Measurements from ENCODE around the gene FBXW8. TPM values are rescaled to one million over a fixed set of nuclear protein-coding genes. Genes with fewer than 3 reads are reported as not detected.

The FBXW8 gene
- total and polyA plus RNA-seq, 4 donors, result 1.9 to 7.1 (median 4.9) TPM

DNA sequence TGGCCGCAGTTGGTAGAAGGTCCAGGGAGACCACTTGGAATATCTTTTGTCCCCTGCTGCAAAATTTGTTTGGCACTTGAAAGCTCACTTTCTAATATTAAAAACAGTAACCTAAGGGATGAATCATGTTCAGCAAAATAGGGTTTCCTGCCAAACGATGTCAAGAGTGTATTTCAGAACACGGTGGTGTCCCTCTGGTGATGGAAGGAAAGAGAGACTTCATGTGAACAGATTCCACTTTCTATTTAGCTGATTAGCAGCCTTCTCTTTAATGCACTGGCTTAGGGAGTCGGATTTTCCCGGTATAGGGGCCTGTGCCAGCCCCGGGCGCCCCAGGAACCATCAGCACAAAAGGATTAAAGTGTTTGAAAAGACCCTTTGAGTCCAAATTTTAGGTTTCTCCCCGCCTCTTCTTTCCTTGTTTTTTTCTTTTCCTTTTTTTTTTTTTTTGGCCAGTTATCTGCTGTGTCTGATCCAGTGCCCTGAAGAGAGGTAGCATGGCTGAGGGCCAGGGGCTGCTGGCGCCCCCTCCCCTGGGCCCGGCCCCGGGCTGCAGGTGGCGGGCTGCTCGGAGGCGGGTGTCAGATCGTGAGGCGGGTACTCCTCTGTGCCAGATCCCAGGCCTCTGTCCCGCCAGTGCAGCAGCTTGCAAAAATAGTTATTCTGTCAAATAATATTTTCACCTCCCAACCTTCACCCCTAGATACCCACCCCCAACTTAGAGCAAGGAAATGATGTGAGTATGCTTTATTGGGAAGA is 100.1 kb downstream of the FBXW8 start:
- no peak for TF ChIP-seq RXRA (IDR thresholded peaks at IDR 0.05)
- no peak for DNase-seq (ENCODE audit: low spot score)
- Histone ChIP-seq H3K36me3 (ENCODE audit: control insufficient read depth in 4 of 4, insufficient read depth in 3 of 4, low read depth in 1 of 4, low read length in 3 of 4) (peaks cover 3 to 45% (median 19%) of the 10 kb centered on the region in 4 donors), H3K27me3 (ENCODE audit: control insufficient read depth in 4 of 4, insufficient read depth in 4 of 4, low read length in 3 of 4) (no peaks in the 10 kb centered on the region), H3K9me3 (ENCODE audit: control insufficient read depth in 4 of 4, low read length in 3 of 4) (peaks cover 0 to 9% (median 1%) of the 10 kb centered on the region in 4 donors), H3K9ac (ENCODE audit: low read depth in 1 of 2, low read length in 2 of 2) (no peak overlapping the region), H3K4me3 (ENCODE audit: low read depth in 1 of 3, low read length in 3 of 3) (no peak overlapping the region), H3K27ac (ENCODE audit: low read depth in 1 of 2, low read length in 2 of 2) (no peak overlapping the region), H3K4me1 (ENCODE audit: control insufficient read depth in 4 of 4, insufficient read depth in 4 of 4, low read length in 3 of 4) (no peaks in the 10 kb centered on the region)
- 95% methylated on average over 17 of the region's 17 CpGs for WGBS

DNA sequence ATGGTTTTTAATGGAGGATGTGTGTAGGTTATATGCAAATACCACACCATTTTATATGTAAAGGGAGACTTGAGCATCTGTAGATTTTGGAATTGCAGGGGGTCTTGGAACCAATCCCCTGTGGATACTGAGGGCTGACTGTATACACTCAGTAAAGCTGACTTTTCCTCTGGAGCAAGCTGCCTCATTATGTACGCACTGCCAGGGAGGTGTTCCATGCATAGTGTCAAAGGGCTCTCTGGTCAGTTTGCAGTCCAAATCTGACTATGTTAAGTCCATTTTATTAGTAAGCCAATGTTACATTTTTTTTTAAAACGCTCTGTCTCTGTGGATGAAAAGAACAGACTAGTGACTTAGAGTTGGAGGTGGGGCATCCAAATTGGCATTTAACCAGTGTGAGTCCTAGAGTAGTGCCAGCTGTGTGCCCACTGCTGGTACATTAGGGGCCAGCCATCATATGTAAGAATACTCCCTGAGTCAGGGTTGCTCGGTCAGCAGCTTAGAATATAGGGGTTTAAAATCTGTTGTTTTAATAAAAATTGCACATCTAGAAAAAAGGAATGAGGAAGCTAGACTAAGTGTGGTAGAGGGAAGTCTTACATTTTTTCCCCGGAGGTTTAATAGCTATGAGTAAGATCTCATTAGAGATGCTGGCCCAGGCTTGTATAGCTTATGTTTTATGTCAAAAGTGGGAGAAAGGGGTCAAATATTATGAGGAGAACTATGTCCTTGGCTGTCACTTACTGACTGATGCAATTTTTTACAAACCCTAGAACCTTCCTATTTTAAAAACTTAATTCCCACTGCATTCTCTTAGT is 101.4 kb downstream of the FBXW8 start:
- peaks cover 3 to 43% (median 20%) of the 10 kb centered on the region in 4 donors for H3K36me3 ChIP-seq (ENCODE audit: control insufficient read depth in 4 of 4, insufficient read depth in 3 of 4, low read depth in 1 of 4, low read length in 3 of 4)
- no peak for TF ChIP-seq HNF4G (IDR thresholded peaks at IDR 0.05)
- TF ChIP-seq, protein P1, sequence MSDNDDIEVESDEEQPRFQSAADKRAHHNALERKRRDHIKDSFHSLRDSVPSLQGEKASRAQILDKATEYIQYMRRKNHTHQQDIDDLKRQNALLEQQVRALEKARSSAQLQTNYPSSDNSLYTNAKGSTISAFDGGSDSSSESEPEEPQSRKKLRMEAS (IDR thresholded peaks at IDR 0.05), result no peak
- no peak for TF ChIP-seq YY1 (IDR thresholded peaks at IDR 0.05)
- TF ChIP-seq, protein P2, sequence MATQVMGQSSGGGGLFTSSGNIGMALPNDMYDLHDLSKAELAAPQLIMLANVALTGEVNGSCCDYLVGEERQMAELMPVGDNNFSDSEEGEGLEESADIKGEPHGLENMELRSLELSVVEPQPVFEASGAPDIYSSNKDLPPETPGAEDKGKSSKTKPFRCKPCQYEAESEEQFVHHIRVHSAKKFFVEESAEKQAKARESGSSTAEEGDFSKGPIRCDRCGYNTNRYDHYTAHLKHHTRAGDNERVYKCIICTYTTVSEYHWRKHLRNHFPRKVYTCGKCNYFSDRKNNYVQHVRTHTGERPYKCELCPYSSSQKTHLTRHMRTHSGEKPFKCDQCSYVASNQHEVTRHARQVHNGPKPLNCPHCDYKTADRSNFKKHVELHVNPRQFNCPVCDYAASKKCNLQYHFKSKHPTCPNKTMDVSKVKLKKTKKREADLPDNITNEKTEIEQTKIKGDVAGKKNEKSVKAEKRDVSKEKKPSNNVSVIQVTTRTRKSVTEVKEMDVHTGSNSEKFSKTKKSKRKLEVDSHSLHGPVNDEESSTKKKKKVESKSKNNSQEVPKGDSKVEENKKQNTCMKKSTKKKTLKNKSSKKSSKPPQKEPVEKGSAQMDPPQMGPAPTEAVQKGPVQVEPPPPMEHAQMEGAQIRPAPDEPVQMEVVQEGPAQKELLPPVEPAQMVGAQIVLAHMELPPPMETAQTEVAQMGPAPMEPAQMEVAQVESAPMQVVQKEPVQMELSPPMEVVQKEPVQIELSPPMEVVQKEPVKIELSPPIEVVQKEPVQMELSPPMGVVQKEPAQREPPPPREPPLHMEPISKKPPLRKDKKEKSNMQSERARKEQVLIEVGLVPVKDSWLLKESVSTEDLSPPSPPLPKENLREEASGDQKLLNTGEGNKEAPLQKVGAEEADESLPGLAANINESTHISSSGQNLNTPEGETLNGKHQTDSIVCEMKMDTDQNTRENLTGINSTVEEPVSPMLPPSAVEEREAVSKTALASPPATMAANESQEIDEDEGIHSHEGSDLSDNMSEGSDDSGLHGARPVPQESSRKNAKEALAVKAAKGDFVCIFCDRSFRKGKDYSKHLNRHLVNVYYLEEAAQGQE (IDR thresholded peaks at IDR 0.05), result no peak
- 89% methylated on average over 4 of the region's 4 CpGs for WGBS
- peaks cover 0 to 9% (median 1%) of the 10 kb centered on the region in 4 donors for H3K9me3 ChIP-seq (ENCODE audit: control insufficient read depth in 4 of 4, low read length in 3 of 4)
- H3K27me3 ChIP-seq (ENCODE audit: control insufficient read depth in 4 of 4, insufficient read depth in 4 of 4, low read length in 3 of 4), result no peaks in the 10 kb centered on the region
- no peak overlapping the region for H3K9ac ChIP-seq (ENCODE audit: low read depth in 1 of 2, low read length in 2 of 2)
- no peak for DNase-seq (ENCODE audit: low spot score)
- no peaks in the 10 kb centered on the region for H3K4me1 ChIP-seq (ENCODE audit: control insufficient read depth in 4 of 4, insufficient read depth in 4 of 4, low read length in 3 of 4)
- no peak overlapping the region for H3K4me3 ChIP-seq (ENCODE audit: low read depth in 1 of 3, low read length in 3 of 3)
- H3K27ac ChIP-seq (ENCODE audit: low read depth in 1 of 2, low read length in 2 of 2), result no peak overlapping the region

GRCh38 chr12:117013726-117014125 is 103.0 kb downstream of the FBXW8 start:
- Histone ChIP-seq H3K4me3 (ENCODE audit: low read depth in 1 of 3, low read length in 3 of 3) (no peak overlapping the region), H3K9me3 (ENCODE audit: control insufficient read depth in 4 of 4, low read length in 3 of 4) (peaks cover 0 to 9% (median 1%) of the 10 kb centered on the region in 4 donors), H3K27me3 (ENCODE audit: control insufficient read depth in 4 of 4, insufficient read depth in 4 of 4, low read length in 3 of 4) (no peaks in the 10 kb centered on the region), H3K27ac (ENCODE audit: low read depth in 1 of 2, low read length in 2 of 2) (no peak overlapping the region), H3K36me3 (ENCODE audit: control insufficient read depth in 4 of 4, insufficient read depth in 3 of 4, low read depth in 1 of 4, low read length in 3 of 4) (peaks cover 3 to 37% (median 16%) of the 10 kb centered on the region in 4 donors), H3K9ac (ENCODE audit: low read depth in 1 of 2, low read length in 2 of 2) (no peak overlapping the region), H3K4me1 (ENCODE audit: control insufficient read depth in 4 of 4, insufficient read depth in 4 of 4, low read length in 3 of 4) (no peaks in the 10 kb centered on the region)
- TF ChIP-seq, protein P2 (IDR thresholded peaks at IDR 0.05), result no peak
- no peak for TF ChIP-seq ZBTB33 (IDR thresholded peaks at IDR 0.05)
- no peak for DNase-seq (ENCODE audit: low spot score)
- 97% methylated on average over 1 of the region's 1 CpG for WGBS

All from liver (tissue), 9 donors.